ENCODE data around the gene IKZF1. TPM values are rescaled to one million over a fixed set of nuclear protein-coding genes. Genes with fewer than 3 reads are reported as not detected.
"Not testable (repeated sequence)": the region's sequence is repeated elsewhere in the genome, so short reads cannot be mapped to it uniquely, and the experiment has no call there.

IKZF1 gene
- total RNA-seq, 1 donor from 2014 or later, result not detected

DNA sequence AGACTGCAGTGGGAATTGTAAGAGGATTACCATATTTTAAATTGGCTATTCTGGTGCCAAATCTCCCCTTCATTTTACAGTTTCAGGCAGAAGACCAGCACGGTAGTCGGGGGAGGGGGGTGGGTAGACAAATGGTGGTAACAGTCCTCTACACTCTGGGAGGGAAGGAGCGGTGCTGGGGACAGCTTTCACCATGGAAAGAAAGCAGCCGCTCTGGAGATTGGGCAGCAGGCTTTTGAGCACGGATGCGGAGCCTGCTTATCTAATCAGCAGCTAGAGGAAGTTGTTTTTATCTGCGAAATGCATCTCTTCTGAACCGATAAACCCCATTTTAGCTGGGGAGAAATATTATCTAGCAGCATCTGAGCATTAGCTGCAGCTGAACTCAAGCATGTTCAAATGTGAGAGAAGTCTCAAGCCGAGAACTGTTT lies 28.7 kb downstream of the IKZF1 start:
- no peak for DNase-seq (ENCODE audit: low read depth)

DNA sequence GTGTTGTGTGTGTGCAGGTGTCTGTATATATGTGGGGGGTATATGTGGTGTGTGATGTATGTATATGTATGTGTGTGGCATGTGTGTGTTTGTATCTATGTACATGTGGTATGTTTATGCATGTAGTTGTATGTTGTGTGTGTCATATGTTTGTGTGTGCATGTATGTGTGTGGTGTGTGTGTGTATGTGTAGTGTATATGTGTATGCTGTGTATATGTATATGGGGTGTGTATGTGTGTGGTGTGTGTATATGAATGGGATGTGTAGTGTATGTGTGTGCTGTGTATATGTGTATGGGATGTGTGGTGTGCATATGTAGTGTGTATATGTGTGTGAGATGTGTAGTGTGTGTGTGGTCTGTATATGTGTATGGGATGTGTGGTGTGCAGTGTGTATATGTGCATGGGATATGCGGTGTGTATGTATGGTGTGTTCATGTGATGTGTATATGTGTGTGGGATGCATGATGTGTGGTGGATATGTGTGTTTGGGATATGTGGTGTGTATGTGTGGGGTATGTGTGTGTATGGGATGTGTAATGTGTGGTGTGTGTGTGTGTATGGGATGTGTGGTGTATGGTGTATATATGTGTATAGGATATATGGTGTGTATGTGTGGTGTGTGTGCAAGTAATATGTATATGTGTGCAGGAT lies 30.0 kb downstream of the IKZF1 start:
- no peak for DNase-seq (ENCODE audit: low read depth)

DNA sequence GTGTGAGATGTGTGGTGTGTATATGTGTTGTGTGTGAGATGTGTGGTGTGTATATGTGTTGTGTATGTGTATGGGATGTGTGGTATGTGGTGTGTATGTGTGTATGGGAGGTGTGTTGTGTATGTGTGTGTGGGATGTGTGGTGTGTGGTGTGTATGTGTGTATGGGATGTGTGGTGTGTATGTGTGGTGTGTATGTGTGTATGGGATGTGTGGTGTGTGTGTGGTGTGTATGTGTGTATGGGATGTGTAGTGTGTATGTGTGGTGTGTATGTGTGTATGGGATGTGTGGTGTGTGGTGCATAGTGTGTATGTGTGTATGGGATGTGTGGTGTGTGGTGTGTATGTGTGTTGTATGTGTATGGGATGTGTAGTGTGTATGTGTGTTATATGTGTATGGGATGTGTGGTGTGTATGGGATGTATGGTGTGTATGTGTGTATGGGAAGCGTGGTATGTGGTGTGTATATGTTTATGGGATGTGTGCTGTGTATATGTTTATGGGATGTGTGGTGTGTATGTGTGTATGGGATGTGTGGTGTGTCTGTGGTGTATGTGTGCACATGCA lies 30.8 kb downstream of the IKZF1 start:
- no peak for DNase-seq (ENCODE audit: low read depth)

DNA sequence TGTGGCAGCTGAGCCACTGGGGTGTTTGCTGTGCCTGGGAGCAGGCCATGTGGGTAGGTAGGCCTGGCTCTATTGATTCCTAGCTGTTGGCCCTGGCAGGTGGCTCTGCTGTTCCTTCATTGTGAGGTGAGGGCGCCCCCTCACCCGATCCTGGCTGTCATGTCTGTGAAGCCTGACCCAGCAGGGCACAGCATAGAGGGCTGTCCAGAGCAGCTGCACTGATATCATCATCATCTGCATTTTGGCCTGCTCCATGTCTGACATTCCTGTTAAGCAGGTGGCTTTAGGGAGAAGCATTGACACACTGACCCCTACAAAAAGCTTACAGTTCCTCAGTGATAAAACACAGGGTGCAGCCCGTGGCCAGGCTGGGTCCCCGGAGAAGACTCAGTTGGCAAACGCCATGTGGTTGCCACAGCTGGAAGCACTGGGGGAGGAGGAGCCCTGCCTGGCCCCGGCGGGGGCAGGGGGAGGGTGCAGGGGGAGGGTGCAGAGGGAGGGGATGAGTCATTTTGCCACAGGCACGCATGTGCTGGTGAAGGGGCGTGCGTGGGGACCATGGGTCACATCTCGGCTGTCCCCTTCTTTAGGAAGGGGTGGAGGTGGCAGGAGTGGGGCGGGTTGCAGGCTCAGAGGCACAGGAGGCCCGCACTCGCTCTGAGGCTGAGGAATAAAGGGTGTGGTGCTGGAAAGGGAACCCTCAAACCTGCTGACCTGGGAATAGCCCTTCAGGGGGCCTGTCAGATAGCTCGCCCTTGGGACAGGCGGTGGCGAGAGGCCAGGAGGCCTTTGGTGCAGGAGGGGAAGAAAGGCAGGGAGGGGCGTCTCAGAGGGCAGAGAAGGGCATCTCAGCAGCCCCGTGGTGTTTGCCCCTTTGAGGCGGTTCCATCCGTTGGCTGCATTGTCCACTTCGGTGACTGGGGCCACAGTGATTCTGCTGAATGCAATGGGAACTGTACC lies 31.6 kb downstream of the IKZF1 start:
- DNase-seq (ENCODE audit: low read depth), result no peak

DNA sequence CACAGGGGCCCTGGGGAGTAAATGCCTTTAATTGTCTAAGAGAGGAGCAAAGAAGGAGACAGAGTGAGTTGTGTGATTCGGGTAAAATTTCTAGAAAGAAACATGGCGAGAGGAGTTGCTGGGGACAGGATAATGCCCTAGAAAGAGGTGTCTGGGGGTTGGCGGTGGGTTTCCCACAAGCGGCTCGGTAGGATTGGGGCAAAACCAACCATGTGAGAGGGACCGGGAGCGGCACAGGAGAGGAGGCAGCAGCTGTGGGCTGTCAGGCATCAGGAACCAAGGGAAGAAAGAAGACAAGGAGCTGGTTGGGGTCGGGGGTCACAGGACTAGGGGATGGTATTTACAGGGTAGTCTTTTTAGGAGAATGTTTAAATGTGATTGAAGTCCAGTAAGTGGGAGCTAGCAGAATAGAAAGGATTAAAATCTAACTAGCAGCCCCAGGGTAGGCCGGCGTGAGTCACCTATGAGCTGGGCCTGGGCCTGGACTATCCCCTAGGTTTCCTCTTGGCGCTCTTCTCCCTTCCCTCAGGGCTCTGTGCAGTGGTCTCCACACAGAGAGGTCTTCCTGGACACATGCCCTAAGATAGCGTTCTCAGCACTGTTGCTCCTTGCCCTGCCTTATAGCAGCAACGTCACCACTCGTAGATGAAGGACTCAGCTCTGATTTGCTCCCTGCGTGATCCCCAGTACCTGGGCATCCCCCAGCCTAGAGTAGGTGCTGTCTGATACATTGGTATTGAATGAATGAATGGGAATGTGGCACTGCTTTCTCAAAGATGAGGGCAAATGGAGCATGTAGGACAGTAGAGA lies 32.6 kb downstream of the IKZF1 start:
- no peak for DNase-seq (ENCODE audit: low read depth)

DNA sequence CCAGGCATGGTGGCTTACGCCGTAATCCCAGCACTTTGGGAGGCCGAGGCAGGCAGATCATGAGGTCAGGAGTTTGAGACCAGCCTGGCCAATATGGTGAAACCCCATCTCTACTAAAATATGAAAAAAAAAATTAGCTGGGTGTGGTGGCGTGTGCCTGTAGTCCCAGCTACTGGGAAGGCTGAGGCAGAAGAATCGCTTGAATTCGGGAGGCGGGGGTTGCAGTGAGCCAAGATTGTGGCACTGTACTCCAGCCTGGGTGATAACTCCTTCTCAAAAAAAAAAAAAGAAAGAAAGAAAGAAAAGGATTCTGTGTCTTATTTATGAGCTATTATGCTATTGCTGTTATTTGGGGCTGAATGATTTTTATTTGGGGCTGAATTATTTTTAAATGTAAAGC lies 35.0 kb downstream of the IKZF1 start:
- not testable (repeated sequence) for DNase-seq (ENCODE audit: low read depth)

DNA sequence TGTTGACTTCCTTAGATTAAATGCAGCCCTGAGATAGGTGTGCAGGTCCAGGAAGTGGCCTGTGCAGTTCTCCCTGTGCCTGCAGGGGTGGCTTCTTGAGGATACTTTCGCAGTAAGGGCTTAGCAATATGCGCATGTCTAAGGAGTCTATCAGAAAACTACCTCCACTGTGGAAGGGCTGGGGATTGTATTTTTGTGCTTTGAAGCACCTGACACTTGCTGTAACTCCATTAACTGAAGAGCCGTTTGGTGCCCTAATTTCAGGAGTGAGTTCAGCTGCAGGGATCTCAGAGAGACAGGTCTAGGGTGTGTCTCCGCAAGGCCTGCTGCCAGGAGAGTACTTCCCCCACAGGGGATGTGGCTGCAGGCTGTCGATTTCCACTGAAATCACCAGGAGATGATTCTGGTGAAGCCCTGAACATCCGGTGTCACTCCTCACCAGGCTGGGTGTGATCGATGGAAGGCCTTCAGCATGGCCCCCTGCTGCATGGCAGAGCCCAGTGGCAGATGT lies 35.5 kb downstream of the IKZF1 start:
- no peak for DNase-seq (ENCODE audit: low read depth)

DNA sequence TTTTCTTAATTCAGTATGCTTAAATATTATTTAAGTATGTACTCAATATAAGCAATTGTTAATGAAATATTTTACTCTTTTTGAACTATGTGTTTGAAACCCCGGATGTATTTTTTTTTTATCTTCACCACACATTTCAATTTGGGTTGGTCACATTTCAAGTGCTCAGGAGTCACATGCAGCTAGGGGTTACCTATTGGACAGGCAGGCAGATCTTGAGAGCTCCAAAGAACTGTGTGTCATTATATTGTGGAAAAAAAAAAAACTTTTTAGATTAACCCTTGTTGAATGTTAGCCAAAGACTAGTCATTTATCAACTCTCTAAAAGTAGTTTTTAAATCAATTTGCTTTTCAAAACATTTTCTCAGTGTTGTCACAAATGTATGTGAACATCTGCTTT lies 37.2 kb downstream of the IKZF1 start:
- no peak for DNase-seq (ENCODE audit: low read depth)

DNA sequence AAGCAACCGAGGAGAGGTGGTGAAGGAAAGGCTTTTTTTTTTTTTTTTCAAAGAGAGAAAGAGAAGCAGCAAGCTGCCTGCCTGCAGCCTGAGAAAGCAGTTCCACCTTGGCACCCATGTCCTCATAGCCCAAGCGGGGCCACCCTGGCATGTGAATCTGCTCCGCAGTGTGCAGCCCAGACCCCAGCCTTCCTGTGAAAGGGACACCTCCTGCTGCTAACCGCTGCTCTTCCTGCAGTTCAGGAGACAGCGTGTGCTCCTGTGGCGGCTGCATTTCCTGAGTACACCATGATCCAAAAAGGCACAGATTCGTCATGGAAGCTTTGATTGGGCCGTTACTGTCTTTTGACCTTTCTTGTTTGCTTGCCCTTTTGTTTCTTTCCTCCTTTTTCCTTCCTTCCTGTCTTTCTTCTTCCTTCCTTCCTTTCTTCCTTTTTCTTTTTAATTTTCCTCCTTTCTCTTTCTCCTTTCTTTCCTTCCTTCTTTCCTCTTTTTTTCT lies 38.1 kb downstream of the IKZF1 start:
- DNase-seq (ENCODE audit: low read depth), result no peak

DNA sequence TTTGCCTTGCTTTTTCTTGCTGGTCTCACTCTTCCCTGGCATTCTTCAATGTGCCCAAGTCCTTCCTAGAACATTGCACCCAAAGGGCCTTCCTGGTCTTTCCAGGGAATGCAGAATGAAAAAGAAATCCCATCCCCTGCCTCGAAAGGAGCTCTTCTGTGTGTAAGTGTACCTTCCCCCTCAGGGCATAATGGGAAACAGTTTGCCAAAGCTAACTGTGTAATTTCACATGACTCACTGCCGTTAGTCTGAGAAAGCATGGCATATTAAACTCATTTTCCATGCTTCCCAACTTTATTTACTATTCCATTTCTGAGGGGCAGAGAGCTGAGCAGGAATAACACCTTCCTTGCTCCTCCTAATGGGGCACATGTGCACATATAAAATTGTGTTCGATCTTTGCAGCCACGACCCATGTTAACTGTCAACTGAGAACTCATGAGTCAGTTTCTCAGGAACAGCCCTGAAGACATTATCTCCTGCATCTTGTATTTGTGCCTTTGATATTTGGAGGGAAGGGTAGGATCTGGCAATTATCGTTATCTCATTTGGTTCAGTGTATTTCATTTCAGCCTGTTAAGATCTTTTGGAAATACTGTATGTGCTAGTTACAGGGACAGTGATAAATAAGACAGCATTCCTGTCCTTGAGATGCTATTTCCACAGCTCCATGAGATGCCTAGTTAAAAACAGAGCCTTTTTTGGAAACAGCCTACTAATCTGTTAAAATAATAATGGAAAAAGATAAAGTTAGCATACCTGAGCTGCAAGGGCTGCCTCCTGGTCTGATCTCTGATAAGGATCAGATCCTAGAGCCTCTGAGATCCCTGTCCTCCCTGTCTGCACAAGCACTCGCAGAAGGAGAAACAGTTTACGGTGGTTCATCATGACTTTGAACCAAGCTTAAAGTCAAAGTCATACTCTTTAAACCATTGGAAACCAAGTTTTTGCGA lies 42.3 kb downstream of the IKZF1 start:
- peak; percentile 53 for DNase-seq (ENCODE audit: low read depth)

DNA sequence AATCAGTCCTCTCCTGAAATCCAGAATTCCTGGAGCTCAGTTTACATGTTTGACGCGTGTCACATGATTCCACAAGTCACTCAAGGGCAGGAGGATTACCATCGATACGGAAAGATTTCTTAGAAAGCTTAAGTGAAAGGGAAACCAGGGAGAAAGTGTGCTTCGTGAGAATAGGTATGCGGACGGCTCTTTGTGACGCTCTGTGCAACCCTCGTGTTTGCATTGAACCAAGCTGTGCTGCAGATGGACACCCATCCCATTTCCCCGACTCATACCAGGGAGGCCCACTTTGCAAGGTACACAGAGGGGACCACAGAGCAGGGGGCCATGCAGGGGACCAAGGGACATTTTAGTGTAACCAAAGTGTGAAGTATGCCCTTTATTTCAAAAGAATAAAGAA lies 43.2 kb downstream of the IKZF1 start:
- no peak for DNase-seq (ENCODE audit: low read depth)

DNA sequence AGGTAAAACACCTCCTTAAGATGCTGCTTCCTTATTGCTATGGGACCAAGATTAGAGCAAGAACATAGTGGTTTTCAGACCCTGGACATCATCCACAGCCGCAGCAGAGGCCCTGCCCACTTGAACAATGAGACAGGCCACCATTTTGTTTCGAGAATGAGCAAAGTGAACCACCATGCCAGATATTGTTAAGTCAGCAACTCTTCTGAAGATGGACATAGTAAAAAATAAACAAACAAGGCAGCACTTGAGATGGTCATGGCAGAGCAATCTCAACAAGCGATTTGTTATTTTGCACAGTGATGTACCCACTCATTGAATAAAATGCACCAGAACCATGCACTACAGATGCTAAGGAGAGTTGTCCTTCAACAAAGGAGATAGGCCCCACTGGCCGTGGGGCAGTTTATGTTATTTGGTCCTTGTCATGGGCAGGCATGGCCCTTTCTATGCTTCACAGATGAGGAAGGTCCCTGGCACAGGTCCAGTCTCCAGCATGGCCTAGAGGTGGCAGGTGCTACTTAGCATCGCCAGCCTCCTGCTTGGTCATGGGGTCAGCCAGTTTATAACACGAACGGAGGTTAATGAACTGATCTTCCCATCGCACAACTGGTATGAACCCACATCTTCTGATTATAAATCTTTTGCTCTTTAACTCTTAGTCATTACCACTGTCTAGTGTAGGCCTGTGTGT lies 44.1 kb downstream of the IKZF1 start:
- no peak for DNase-seq (ENCODE audit: low read depth)

DNA sequence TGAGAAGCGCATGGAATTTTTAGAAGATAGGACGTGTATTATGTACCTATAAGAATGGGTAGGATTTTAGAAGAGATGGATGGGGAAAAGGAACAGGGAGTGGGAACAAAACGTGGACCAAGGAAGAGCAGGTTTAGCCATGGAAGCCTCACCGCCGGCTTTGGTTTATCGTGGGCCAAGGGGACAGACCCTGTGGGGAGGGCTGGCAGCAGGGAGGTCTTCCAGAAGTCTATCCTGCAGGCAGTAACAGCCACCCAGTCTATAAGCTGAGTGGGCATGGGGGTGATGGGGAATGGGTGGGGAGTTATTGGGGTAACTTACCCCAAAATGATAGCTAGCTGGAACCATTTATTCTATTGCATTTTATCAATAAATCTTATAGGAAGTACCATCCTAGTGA lies 44.9 kb downstream of the IKZF1 start:
- no peak for DNase-seq (ENCODE audit: low read depth)

DNA sequence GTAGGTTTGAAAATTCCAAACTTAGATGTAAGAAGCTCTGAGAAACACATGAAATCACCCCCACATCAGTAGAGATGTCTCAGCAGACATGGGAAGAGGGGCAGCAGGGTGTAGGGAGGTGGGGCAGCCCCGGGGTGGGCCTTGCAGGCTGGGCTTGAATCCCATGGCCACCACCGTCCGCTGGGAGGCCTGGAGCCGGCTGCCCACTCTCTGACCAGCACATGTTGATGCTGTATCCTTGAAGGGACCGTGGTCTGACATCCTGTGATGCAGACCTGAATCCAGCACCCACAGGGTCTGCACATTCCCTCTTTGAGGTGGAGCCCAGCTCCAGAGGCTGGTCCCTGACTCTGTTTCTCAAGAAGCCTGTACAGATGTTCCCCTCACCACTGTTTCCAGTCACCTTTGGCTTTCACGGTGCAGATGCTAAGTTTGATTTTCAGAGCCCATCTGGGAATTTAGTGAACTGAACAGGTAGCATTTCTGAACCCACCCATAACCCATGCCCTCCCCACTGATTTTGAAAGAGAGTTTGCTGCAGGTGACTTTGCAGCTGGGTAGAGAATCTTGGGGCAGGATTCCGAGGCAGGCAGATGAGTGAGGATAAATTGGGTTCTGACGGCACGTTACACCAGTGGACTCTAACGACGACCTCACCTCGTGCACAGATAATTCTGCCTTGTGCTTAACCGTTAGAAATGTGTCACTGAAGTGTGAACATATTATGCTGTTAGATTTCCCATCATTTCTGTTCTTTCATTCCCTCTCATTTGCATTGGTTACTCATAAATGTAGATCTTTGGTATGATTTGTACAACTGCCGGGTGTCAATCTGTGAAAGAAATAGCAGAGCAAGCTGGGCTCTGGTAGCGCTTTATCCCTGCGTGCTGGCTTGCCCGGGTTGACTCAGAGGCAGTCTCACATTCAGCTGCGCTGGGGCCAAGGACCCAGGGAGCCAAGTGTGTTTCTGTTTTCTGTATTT lies 45.7 kb downstream of the IKZF1 start:
- no peak for DNase-seq (ENCODE audit: low read depth)

DNA sequence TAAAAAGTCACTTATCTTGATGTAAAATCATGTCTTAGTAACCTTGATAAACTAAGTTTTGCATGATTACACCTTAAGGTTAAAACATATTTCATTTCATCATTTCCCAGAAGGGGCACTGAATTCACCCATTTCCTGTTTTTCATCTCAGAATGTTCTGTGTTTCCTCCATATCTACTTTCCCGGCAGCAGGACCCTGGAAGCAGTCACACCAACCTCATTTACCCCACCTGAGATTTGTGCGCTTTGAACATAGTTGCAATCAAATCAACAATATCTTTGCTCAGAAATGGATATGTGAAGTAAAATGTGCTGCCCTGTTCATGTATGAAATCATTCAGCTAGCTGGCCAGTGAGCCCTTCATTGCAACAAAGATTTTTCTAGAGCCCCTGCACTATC lies 46.8 kb downstream of the IKZF1 start:
- no peak for DNase-seq (ENCODE audit: low read depth)

DNA sequence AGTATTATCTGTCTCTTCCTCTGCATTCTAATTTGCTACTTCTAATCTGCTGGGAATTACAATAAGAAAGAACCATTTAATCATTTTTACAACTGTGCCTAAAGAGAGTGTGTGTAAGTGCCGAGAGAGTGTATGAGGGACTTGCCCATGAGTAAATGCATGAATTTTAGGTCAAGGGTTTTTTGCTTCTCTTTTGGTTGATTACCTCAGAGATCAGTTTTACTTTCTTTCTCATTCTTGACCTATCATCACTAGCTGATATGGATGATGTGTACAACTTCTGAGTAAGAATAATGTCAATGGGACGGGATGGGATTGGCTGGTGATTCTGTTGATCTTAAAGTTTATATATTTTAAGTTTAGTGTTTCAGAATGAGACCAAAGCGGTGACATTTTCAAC lies 47.8 kb downstream of the IKZF1 start:
- no peak for DNase-seq (ENCODE audit: low read depth)

DNA sequence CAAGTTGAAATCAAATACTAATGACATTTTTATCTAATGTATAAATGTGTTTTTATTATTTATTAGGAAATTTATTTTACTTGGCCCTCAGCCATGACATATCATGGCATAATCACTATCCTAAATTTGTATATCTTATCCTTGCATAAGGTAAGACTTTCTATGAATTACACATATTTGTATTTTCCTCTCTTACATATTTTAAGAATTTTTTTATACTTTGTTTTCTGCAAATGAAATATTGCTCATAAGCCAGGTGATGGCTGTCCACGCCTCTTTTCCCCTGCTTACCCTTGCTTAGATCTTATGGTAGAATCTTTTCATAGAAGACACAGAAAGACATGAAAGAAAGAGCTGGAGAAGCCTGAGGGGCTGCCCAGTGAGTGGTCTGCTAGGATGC lies 48.2 kb downstream of the IKZF1 start:
- DNase-seq (ENCODE audit: low read depth), result no peak

DNA sequence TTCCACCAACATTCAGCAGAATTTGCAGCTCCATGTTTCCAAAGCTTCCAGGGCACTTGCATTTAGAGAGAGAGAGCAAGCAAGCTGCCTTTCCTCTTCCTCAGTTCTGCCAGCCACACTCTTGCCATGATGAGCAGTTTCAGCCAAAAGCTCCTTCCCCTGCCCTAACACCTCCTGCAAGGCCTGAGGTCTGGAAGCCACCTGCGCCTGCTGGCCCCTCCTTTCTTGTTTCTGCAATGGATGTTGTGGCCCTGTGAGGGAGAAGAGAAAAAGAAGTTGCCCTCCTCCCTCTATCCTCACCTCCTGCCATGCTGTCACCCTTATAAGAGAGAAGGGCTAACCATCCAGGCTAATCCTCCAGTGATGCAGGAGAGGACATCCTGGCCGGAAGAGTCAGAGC lies 48.7 kb downstream of the IKZF1 start:
- no peak for DNase-seq (ENCODE audit: low read depth)
